H9 (cell line): ENCODE data around the gene NME8. TPM values are rescaled to one million over a fixed set of nuclear protein-coding genes. Genes with fewer than 3 reads are reported as not detected.

Experiments
- DNase-seq: peaks from one replicate; pipeline ENCODE4 v3.0.0-alpha.2; 2017
- H2AFZ ChIP-seq: one replicate; pipeline ENCODE4 v1.6.1; 2013; ENCODE audit warnings: mild to moderate bottlenecking, low read length, control low read depth, moderate library complexity
- H2AK5ac ChIP-seq: 2 replicates; pipeline ENCODE4 v1.6.1; 2013; ENCODE audit warnings: low read length, control low read depth, mixed read lengths; ENCODE audit not compliant: insufficient read length
- H2BK120ac ChIP-seq: one replicate; pipeline ENCODE4 v1.6.1; 2013; ENCODE audit warnings: low read depth, mild to moderate bottlenecking, low read length, control low read depth, inconsistent platforms; ENCODE audit not compliant: poor library complexity, severe bottlenecking
- H2BK12ac ChIP-seq: 2 replicates; pipeline ENCODE4 v1.6.1; 2013; ENCODE audit warnings: low read length, control low read depth, mixed read lengths, low read depth; ENCODE audit not compliant: insufficient read length
- H2BK15ac ChIP-seq: 2 replicates; pipeline ENCODE4 v1.6.1; 2013; ENCODE audit warnings: low read depth, low read length, control low read depth
- H2BK20ac ChIP-seq: one replicate; pipeline ENCODE4 v1.6.1; 2013; ENCODE audit warnings: low read depth, mild to moderate bottlenecking, low read length, control low read depth, inconsistent platforms; ENCODE audit not compliant: poor library complexity, severe bottlenecking
- H2BK5ac ChIP-seq: 2 replicates; pipeline ENCODE4 v1.6.1; 2013; ENCODE audit warnings: low read length, control low read depth, mixed read lengths; ENCODE audit not compliant: insufficient read length
- H3K14ac ChIP-seq: 2 replicates; pipeline ENCODE4 v1.6.1; 2013; ENCODE audit warnings: low read length, control low read depth; ENCODE audit not compliant: insufficient read depth
- H3K18ac ChIP-seq: 2 replicates; pipeline ENCODE4 v1.6.1; 2013; ENCODE audit warnings: low read depth, mild to moderate bottlenecking, mixed read lengths, low read length, control low read depth; ENCODE audit not compliant: insufficient read length
- H3K23ac ChIP-seq: 2 replicates; pipeline ENCODE4 v1.6.1; 2013; ENCODE audit warnings: low read length, control low read depth, mixed read lengths, low read depth; ENCODE audit not compliant: insufficient read length
- H3K23me2 ChIP-seq: 2 replicates; pipeline ENCODE4 v1.6.1; 2013; ENCODE audit warnings: low read depth, mild to moderate bottlenecking, mixed read lengths, low read length, control low read depth; ENCODE audit not compliant: insufficient read length, poor library complexity, severe bottlenecking
- H3K27ac ChIP-seq: 2 replicates; pipeline ENCODE4 v1.5.1; 2013; ENCODE audit warnings: low read length, control low read depth, mixed read lengths, low read depth; ENCODE audit not compliant: insufficient read length
- H3K27me3 ChIP-seq: 2 replicates; pipeline ENCODE4 v1.6.1; 2013; ENCODE audit warnings: low read length, control low read depth, inconsistent platforms; ENCODE audit not compliant: insufficient read depth
- H3K4ac ChIP-seq: 2 replicates; pipeline ENCODE4 v1.6.1; 2013; ENCODE audit warnings: low read depth, mild to moderate bottlenecking, control low read depth, inconsistent platforms, low read length, moderate library complexity
- H3K4me1 ChIP-seq: 2 replicates; pipeline ENCODE4 v1.6.1; 2013; ENCODE audit warnings: low read length, control low read depth, inconsistent platforms; ENCODE audit not compliant: insufficient read depth
- H3K4me2 ChIP-seq: 2 replicates; pipeline ENCODE4 v1.6.1; 2013; ENCODE audit warnings: low read length, control low read depth, mixed read lengths; ENCODE audit not compliant: insufficient read length, insufficient read depth
- H3K56ac ChIP-seq: 2 replicates; pipeline ENCODE4 v1.6.1; 2013; ENCODE audit warnings: low read depth, mild to moderate bottlenecking, mixed read lengths, low read length, control low read depth; ENCODE audit not compliant: insufficient read length
- H3K79me1 ChIP-seq: 2 replicates; pipeline ENCODE4 v1.6.1; 2013; ENCODE audit warnings: low read depth, mild to moderate bottlenecking, moderate library complexity, low read length, control low read depth, inconsistent platforms; ENCODE audit not compliant: insufficient read depth, poor library complexity, severe bottlenecking
- H3K79me2 ChIP-seq: 2 replicates; pipeline ENCODE4 v1.6.1; 2013; ENCODE audit warnings: low read length, control low read depth, inconsistent platforms; ENCODE audit not compliant: insufficient read depth
- H3K9ac ChIP-seq: 2 replicates; pipeline ENCODE4 v1.6.1; 2013; ENCODE audit warnings: low read length, control low read depth, mixed read lengths; ENCODE audit not compliant: insufficient read length; ENCODE audit errors: extremely low read depth
- H3K9me3 ChIP-seq: one replicate; pipeline ENCODE4 v1.6.1; 2013; ENCODE audit warnings: low read depth, low read length, inconsistent platforms; ENCODE audit not compliant: control insufficient read depth
- H3T11ph ChIP-seq: one replicate; pipeline ENCODE4 v1.6.1; 2013; ENCODE audit warnings: mild to moderate bottlenecking, low read length, control low read depth, inconsistent platforms
- H4K20me1 ChIP-seq: one replicate; pipeline ENCODE4 v1.6.1; 2013; ENCODE audit not compliant: control insufficient read depth, insufficient read length, insufficient read depth
- H4K5ac ChIP-seq: 2 replicates; pipeline ENCODE4 v1.6.1; 2013; ENCODE audit warnings: low read depth, mild to moderate bottlenecking, mixed read lengths, low read length, control low read depth; ENCODE audit not compliant: insufficient read length
- H4K8ac ChIP-seq: replicated peaks from 2 replicates; pipeline ENCODE4 v1.6.1; 2013; ENCODE audit warnings: low read length, control low read depth, mixed read lengths, low read depth; ENCODE audit not compliant: insufficient read length
- H4K91ac ChIP-seq: 2 replicates; pipeline ENCODE4 v1.6.1; 2013; ENCODE audit warnings: low read depth, mild to moderate bottlenecking, moderate library complexity, mixed read lengths, low read length, control low read depth; ENCODE audit not compliant: insufficient read length
- H3K27ac Mint-ChIP-seq, 3 experiments: 2 replicates in 2 of 3; 3 replicates in 1 of 3; pipeline ENCODE4 v1.8.0; 2020 to 2021; ENCODE audit warnings: mixed read lengths in 3 of 3, mild to moderate bottlenecking in 1 of 3, moderate library complexity in 1 of 3
- H3K27me3 Mint-ChIP-seq: 2 replicates; pipeline ENCODE4 v1.8.0; 2021; ENCODE audit warnings: low read depth, mild to moderate bottlenecking, moderate library complexity, mixed read lengths
- H3K36me3 Mint-ChIP-seq, 3 experiments: 2 replicates in 2 of 3; 3 replicates in 1 of 3; pipeline ENCODE4 v1.8.0; 2020 to 2021; ENCODE audit warnings: low read depth in 3 of 3, mixed read lengths in 3 of 3; ENCODE audit not compliant: insufficient read depth in 1 of 3
- H3K4me1 Mint-ChIP-seq, 2 experiments: 2 replicates each; pipeline ENCODE4 v1.8.0; 2020; ENCODE audit warnings: mixed read lengths in 2 of 2
- H3K4me3 Mint-ChIP-seq, 2 experiments: 2 replicates in 1 of 2; 3 replicates in 1 of 2; pipeline ENCODE4 v1.8.0; 2020 to 2021; ENCODE audit warnings: mild to moderate bottlenecking in 2 of 2, mixed read lengths in 2 of 2, moderate library complexity in 1 of 2
- H3K9me3 Mint-ChIP-seq, 2 experiments: 2 replicates in 1 of 2; 3 replicates in 1 of 2; pipeline ENCODE4 v1.8.0; 2020; ENCODE audit warnings: mild to moderate bottlenecking in 2 of 2, mixed read lengths in 2 of 2, moderate library complexity in 1 of 2
- CTCF ChIP-seq: fragments of 200-600 bp; sonication (generic); conservative IDR thresholded peaks from 3 replicates; pipeline ENCODE4 v1.8.0; 2021; ENCODE audit warnings: antibody characterized with exemption, mild to moderate bottlenecking
- WGBS: extraction: QIAGEN DNeasy Blood & Tissue Kit; methylation state at CpG from one replicate; pipeline ENCODE4 v1.1.7; 2013; ENCODE audit warnings: missing lambda C conversion rate, low lambda C conversion rate, mixed read lengths; ENCODE audit not compliant: insufficient read length; ENCODE audit errors: extremely low coverage; 5-methylcytosine and 5-hydroxymethylcytosine counted together
- total RNA-seq: library from RNA; stranded (reverse); gene quantifications from 2 replicates; pipeline ENCODE4 v1.2.1, GENCODE V29; 2021

Gene NME8
- total RNA-seq, 1 experiment from 2014 or later: 0.33 TPM

- WGBS: no CpG with 5 or more reads among the region's 4 CpGs
- H3K4ac ChIP-seq: no peak overlapping the region
Observed at GRCh38 chr7:37832194-37832593, 16.2 kb upstream of the NME8 start.

More at GRCh38 chr7:37832194-37832593, 16.2 kb upstream of the NME8 start:
- Histone ChIP-seq H3K4me1 (no peaks in the 10 kb centered on the region; the same call in 1 of the 2 replicates), H3K27me3 (no peaks in the 10 kb centered on the region), H3K9me3 (no peaks in the 10 kb centered on the region), H2BK12ac (no peak overlapping the region), H3K14ac (no peak overlapping the region; the same call in 1 of the 2 replicates), H3K9ac (no peak overlapping the region), H3K23me2 (no peaks in the 10 kb centered on the region), H4K20me1 (no peaks in the 10 kb centered on the region), H2BK20ac (no peak overlapping the region), H3K18ac (no peak overlapping the region), H4K5ac (no peak overlapping the region), H2BK5ac (no peak overlapping the region), H3K23ac (no peak overlapping the region), H4K91ac (no peak overlapping the region), H3K56ac (no peak overlapping the region), H3K79me1 (no peaks in the 10 kb centered on the region), H3K4me2 (no peak overlapping the region), H3T11ph (no peak overlapping the region), H4K8ac (no peak overlapping the region), H2BK120ac (no peak overlapping the region), H3K79me2 (no peaks in the 10 kb centered on the region), H2AK5ac (no peak overlapping the region), H2BK15ac (no peak overlapping the region), H2AFZ (no peak overlapping the region), H3K27ac (no peak overlapping the region)
- Mint-ChIP-seq H3K4me1 (peaks cover 0 to 7% of the 10 kb centered on the region in 2 experiments; a peak in 2 of 4 replicates), H3K4me3 (no peak overlapping the region), H3K36me3 (no peaks in the 10 kb centered on the region; a peak in 1 of 7 replicates), H3K27ac (no peak overlapping the region), H3K27me3 (no peaks in the 10 kb centered on the region), H3K9me3 (no peaks in the 10 kb centered on the region; a peak in 1 of 5 replicates)
- no peak for DNase-seq
- no peak for TF ChIP-seq CTCF
